Mammary epithelial cell (primary cell): Measurements from ENCODE around the gene MSRB1.

ENCODE experiments used
- EZH2 ChIP-seq: IDR thresholded peaks from 2 replicates; pipeline ENCODE4 v1.6.1; 2012; ENCODE audit warnings: low read length, inconsistent platforms, borderline replicate concordance
- TF ChIP-seq, protein P1 (sequence below), 2 donors: IDR thresholded peaks in 1 of 2; conservative IDR thresholded peaks in 1 of 2; 2 replicates each; pipeline ENCODE4 v1.5.1; 2011 to 2012; ENCODE audit warnings: inconsistent platforms in 2 of 2, low read length in 2 of 2, mild to moderate bottlenecking in 2 of 2, control low read depth in 1 of 2, low read depth in 1 of 2; ENCODE audit not compliant: insufficient read depth in 1 of 2; ENCODE audit errors: extremely low read depth in 1 of 2

DNA sequence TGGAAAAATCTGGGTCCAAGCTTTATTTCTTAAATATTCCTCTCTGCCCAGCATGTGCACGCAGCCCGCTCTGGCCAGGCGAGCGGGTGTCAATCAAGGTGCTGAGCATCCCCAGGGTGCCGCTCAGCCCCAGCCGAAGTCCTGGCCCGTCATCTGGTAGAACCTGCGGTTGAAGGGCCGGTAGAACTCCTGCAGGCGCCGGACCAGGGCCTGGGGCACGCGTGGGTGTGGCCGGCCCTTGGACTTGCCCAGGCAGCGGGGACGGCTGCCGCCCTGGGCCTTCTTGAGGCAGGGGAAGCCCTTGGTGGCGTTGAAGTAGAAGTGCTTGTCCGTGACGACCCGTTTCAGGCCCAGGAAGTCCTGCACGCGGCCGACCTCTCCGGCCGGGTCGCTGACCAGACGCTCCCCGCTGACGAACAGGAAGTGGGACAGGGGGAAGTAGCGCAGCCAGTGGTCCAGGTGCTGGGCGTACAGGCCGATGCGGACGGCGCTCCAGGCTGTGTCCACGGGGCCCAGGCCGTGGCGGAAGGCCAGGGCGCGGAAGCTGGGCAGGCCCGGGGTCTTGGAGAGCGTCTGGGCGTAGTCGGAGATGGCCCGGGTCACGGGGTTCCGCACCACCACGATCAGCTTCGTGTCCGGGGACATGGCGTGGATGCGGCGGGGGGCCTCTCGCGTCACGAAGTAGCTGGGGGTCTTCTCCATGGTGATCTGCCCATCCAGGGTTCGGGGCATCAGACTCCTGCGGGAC lies 31.4 kb downstream of the MSRB1 start:
- TF ChIP-seq EZH2: no peak
- TF ChIP-seq, protein P1, sequence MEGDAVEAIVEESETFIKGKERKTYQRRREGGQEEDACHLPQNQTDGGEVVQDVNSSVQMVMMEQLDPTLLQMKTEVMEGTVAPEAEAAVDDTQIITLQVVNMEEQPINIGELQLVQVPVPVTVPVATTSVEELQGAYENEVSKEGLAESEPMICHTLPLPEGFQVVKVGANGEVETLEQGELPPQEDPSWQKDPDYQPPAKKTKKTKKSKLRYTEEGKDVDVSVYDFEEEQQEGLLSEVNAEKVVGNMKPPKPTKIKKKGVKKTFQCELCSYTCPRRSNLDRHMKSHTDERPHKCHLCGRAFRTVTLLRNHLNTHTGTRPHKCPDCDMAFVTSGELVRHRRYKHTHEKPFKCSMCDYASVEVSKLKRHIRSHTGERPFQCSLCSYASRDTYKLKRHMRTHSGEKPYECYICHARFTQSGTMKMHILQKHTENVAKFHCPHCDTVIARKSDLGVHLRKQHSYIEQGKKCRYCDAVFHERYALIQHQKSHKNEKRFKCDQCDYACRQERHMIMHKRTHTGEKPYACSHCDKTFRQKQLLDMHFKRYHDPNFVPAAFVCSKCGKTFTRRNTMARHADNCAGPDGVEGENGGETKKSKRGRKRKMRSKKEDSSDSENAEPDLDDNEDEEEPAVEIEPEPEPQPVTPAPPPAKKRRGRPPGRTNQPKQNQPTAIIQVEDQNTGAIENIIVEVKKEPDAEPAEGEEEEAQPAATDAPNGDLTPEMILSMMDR (conservative IDR thresholded peaks at IDR 0.05 in 1 of 2, IDR thresholded peaks at IDR 0.05 in 1 of 2; ENCODE audit: extremely low read depth in 1 of 2, insufficient read depth in 1 of 2, low read depth in 1 of 2, low read length in 2 of 2): no peak
